GM12873 (cell line): ENCODE results near the gene ALG8.

Source experiments
- CTCF ChIP-seq: IDR thresholded peaks from 2 replicates; pipeline ENCODE4 v1.5.1; 2012; ENCODE audit warnings: low read depth, mild to moderate bottlenecking, moderate library complexity, low read length, control low read depth; ENCODE audit not compliant: insufficient read depth; ENCODE audit errors: missing control alignments

ALG8 gene

GRCh38 chr11:78139422-78140391 is at the start of gene ALG8:
Gene ALG8, minus strand, starts transcription at chr11:78139626. Its CDS starts 38 bp downstream, at chr11:78139588.
- TF ChIP-seq CTCF = no peak

GRCh38 chr11:78188286-78189173 is 49.1 kb upstream of the ALG8 start, which contains the start of the genes KCTD21 and USP35:
Gene KCTD21, minus strand, starts transcription at chr11:78188626. Its CDS starts 14,072 bp downstream, at chr11:78174554.
Gene USP35, plus strand, starts transcription at chr11:78188919. Its CDS starts 7,327 bp downstream, at chr11:78196246.
- TF ChIP-seq CTCF = no peak

GRCh38 chr11:78187366-78188285 is 48.2 kb upstream of the ALG8 start:
- TF ChIP-seq CTCF = no peak

GRCh38 chr11:78181185-78181584 is 41.8 kb upstream of the ALG8 start:
- no peak for TF ChIP-seq CTCF

GRCh38 chr11:78180751-78181150 is 41.3 kb upstream of the ALG8 start:
- TF ChIP-seq CTCF = no peak

GRCh38 chr11:78179459-78180071 is 40.1 kb upstream of the ALG8 start:
- no peak for TF ChIP-seq CTCF
